Lung (tissue), 12 donors: Measurements from ENCODE around the gene CA7. TPM values are rescaled to one million over a fixed set of nuclear protein-coding genes. Genes with fewer than 3 reads are reported as not detected.

Source experiments
- ATAC-seq: fragments of 200-7000 bp; cut with Tn5 transposase; one replicate; pipeline ENCODE4 v1.9.1; 2020; ENCODE audit warnings: moderate number of reproducible peaks; ENCODE audit not compliant: insufficient read depth, low FRiP score
- DNase-seq, 3 donors: peaks; one replicate each; pipeline ENCODE4 v3.0.0-alpha.2; 2013 to 2017
- H3K27ac ChIP-seq, 2 donors: one replicate each; pipeline ENCODE4 v1.5.1; 2013; ENCODE audit warnings: mild to moderate bottlenecking in 2 of 2, moderate library complexity in 2 of 2, control low read depth in 1 of 2, inconsistent platforms in 1 of 2, low read depth in 1 of 2, low read length in 1 of 2
- H3K27me3 ChIP-seq, 3 donors: one replicate each; pipeline ENCODE4 v1.5.1; 2013; ENCODE audit warnings: low read length in 2 of 3; ENCODE audit not compliant: control insufficient read depth in 3 of 3, insufficient read depth in 3 of 3
- H3K36me3 ChIP-seq, 4 donors: one replicate each; pipeline ENCODE4 v1.5.1; 2013; ENCODE audit warnings: low read length in 4 of 4, mild to moderate bottlenecking in 1 of 4, moderate library complexity in 1 of 4; ENCODE audit not compliant: control insufficient read depth in 4 of 4, insufficient read depth in 4 of 4
- H3K4me1 ChIP-seq, 5 donors: one replicate each; pipeline ENCODE4 v1.5.1; 2013; ENCODE audit warnings: low read length in 5 of 5, mild to moderate bottlenecking in 2 of 5, moderate library complexity in 1 of 5; ENCODE audit not compliant: control insufficient read depth in 5 of 5, insufficient read depth in 5 of 5
- H3K4me3 ChIP-seq: one replicate; pipeline ENCODE4 v1.5.1; 2013; ENCODE audit warnings: mild to moderate bottlenecking, control low read depth, moderate library complexity
- H3K9ac ChIP-seq, 2 donors: one replicate each; pipeline ENCODE4 v1.5.1; 2013; ENCODE audit warnings: low read length in 2 of 2, control low read depth in 1 of 2; ENCODE audit not compliant: insufficient read depth in 1 of 2
- H3K9me3 ChIP-seq, 4 donors: one replicate each; pipeline ENCODE4 v1.5.1; 2013; ENCODE audit warnings: low read length in 3 of 4, mild to moderate bottlenecking in 1 of 4, moderate library complexity in 1 of 4; ENCODE audit not compliant: control insufficient read depth in 4 of 4, insufficient read depth in 3 of 4
- WGBS, 2 donors: extraction: QIAGEN DNeasy Blood & Tissue Kit; methylation state at CpG; one replicate each; pipeline ENCODE4 v1.1.7; 2013; 5-methylcytosine and 5-hydroxymethylcytosine counted together
- polyA plus RNA-seq, 2 donors: library from polyadenylated mRNA; stranded (reverse); fragments of 200-250 nt; gene quantifications; one replicate each; pipeline ENCODE4 v1.2.1, GENCODE V29; 2013
- total RNA-seq, 2 donors: library from RNA; depleted of rRNA in 1 of 2; stranded (reverse); fragments of >200 nt in 1 of 2; gene quantifications; one replicate each; pipeline ENCODE4 v1.2.1, GENCODE V29; 2014 to 2021
- TF ChIP-seq, protein P1 (sequence below): IDR thresholded peaks from 2 replicates; pipeline ENCODE4 v1.5.1; 2012; ENCODE audit warnings: mild to moderate bottlenecking; ENCODE audit errors: control extremely low read depth, extremely low read depth
- donor health status: control.
- donor health status: control.
- donor health status: Bipolar disorder and iron deficiency.
- donor health status: healthy.
- donor health status: DM: yes; HTN: yes; CAD: no.

Gene CA7
- total and polyA plus RNA-seq, 4 donors = not detected

DNA sequence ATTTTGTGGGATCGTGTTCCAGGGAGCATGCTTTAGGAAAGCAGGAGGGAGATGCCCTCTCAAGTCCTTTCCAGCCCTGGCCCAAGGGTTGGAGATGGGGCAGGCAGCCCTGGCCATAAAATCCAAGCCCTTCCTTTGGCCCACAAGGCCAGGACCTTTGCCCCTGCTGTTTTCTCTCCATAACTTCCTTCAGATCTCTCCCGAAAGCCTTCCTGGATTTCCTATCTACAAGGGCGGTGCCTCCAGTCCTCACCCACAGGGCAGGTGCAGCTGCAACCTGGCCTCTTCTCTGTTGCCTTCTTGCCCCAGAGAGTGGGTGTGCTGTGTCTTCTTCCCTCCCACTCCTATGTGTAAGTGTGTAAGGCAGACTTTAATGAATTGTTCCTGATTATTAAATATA is 27.6 kb downstream of the CA7 start:
- Histone ChIP-seq H3K36me3 (no peaks in the 10 kb centered on the region), H3K4me3 (no peak overlapping the region), H3K9me3 (no peaks in the 10 kb centered on the region), H3K4me1 (peaks cover 0 to 9% (median 0%) of the 10 kb centered on the region in 5 donors), H3K27me3 (no peaks in the 10 kb centered on the region), H3K27ac (no peak overlapping the region), H3K9ac (no peak overlapping the region)
- 96 to 100% methylated on average over 3 of the region's 3 CpGs for WGBS, 2 donors
- ATAC-seq = no peak
- TF ChIP-seq, protein P1, sequence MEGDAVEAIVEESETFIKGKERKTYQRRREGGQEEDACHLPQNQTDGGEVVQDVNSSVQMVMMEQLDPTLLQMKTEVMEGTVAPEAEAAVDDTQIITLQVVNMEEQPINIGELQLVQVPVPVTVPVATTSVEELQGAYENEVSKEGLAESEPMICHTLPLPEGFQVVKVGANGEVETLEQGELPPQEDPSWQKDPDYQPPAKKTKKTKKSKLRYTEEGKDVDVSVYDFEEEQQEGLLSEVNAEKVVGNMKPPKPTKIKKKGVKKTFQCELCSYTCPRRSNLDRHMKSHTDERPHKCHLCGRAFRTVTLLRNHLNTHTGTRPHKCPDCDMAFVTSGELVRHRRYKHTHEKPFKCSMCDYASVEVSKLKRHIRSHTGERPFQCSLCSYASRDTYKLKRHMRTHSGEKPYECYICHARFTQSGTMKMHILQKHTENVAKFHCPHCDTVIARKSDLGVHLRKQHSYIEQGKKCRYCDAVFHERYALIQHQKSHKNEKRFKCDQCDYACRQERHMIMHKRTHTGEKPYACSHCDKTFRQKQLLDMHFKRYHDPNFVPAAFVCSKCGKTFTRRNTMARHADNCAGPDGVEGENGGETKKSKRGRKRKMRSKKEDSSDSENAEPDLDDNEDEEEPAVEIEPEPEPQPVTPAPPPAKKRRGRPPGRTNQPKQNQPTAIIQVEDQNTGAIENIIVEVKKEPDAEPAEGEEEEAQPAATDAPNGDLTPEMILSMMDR = no peak
- DNase-seq = no peak

DNA sequence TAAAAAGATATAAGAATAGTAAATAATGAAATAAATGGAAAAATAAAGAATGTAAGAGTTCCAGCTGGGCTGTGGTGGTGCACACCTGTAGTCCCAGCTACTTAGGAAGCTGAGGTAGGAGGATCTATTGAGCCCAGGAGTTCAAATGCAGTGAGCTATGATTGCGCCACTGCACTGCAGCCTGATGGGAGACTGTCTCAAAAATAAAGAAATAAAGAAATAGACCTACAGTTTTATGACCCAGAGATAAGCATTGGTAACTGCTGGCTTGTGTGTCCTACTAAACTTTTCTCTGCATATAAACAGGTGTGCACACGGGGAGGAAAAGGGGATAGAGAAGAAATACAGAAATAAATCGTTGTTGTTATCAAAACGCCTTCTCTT is 28.3 kb downstream of the CA7 start:
- TF ChIP-seq, protein P1 = no peak
- Histone ChIP-seq H3K4me3 (no peak overlapping the region), H3K27ac (no peak overlapping the region), H3K9me3 (no peaks in the 10 kb centered on the region), H3K36me3 (no peaks in the 10 kb centered on the region), H3K27me3 (no peaks in the 10 kb centered on the region), H3K4me1 (peaks cover 0 to 9% (median 0%) of the 10 kb centered on the region in 5 donors), H3K9ac (no peak overlapping the region)
- ATAC-seq = no peak
- 44 to 60% methylated on average over 4 of the region's 4 CpGs for WGBS, 2 donors
- DNase-seq = no peak

DNA sequence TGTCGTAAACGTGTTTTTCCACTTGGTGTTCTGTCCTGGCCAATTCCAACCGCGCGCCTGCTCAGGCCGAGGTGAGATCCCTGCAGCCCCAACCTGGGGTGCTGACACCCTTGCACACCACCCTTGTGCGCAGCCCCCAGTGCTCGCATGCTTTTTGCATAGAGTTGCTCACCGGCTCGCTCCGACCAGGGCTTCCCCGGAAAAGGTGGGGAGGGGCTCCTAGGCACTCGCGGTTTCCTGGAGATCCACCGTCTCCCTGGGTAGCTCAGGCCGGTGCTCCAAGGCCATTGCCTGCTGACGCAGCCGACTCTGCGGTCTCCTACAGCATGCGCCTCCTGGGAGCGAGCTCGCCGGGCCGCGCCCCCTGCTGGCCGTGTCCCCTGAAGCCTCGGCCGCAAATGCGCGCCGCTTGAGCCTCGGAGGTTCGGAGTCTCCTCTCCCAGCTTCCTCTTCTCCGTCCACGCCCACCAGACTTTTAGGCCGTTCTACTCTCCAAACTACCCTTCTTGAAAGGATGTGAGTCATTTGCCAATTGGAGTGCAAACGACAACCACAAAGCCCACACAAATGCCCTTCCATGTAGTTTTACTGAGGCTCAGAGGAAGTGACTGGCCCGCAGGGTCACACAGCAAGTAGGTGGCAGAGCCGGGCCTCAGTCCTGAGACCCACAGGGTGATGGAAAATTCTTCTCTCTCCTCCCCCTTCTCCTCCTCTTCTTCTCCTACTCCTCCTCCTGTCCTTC is 28.9 kb downstream of the CA7 start:
- 3 to 4% methylated on average over 38 to 39 of the region's 39 CpGs for WGBS, 2 donors
- DNase-seq (peak; percentile 79 to 88 (median 87)), ATAC-seq (peak; percentile 98)
- Histone ChIP-seq H3K9me3 (no peaks in the 10 kb centered on the region), H3K4me3 (no peak overlapping the region), H3K27ac (peak overlapping the region in 1 of 2 donors; percentile 34), H3K27me3 (no peaks in the 10 kb centered on the region), H3K9ac (no peak overlapping the region), H3K4me1 (peaks cover 0 to 9% (median 0%) of the 10 kb centered on the region in 5 donors), H3K36me3 (no peaks in the 10 kb centered on the region)
- TF ChIP-seq, protein P1 = peak; percentile 74

DNA sequence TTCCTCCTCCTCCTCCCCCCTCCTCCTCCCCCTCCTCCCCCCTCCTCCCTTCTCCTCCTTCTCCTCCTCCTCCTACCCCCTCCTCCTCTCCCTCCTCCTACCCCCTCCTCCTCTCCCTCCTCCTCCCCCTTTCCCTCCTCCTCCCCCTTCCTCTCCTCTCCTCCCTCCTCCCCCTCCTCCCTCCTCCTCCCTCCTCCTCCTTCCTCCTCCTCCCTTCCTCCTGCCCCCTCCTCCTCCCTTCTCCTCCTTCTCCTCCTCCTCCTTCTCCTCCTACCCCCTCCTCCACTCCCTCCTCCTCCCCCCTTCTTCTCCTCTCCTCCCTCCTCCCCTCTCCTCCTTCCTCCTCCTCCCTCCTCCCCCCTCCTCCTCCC is 29.5 kb downstream of the CA7 start:
- DNase-seq (no peak), ATAC-seq (no peak)
- no peak overlapping the region for H3K4me3 ChIP-seq
- no peak overlapping the region for H3K9ac ChIP-seq
- no peak overlapping the region for H3K27ac ChIP-seq
- peaks cover 0 to 9% (median 0%) of the 10 kb centered on the region in 5 donors for H3K4me1 ChIP-seq
- H3K36me3 ChIP-seq = no peaks in the 10 kb centered on the region
- H3K9me3 ChIP-seq = no peaks in the 10 kb centered on the region
- TF ChIP-seq, protein P1 = no peak
- H3K27me3 ChIP-seq = no peaks in the 10 kb centered on the region
